ENCODE data around the gene ATRNL1.

DNA sequence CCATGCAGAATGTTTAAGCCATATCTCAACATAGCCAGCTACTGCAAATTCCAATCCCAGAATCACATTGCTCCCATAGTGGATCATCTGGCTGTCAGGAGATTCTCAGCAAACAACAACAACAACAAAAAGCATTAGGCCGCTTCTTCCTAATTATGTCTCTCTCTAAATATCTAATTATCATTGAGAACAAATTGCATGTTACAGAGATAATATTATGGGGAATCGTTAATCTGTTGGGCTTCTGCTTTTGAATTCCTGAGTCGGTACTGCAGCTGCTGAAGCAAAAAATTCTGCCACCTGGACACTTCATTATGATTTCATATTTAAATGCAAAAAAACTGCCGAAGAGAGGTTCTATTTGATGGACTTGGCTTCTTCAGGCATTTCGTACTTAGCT is 791.2 kb downstream of the ATRNL1 start:
- TF ChIP-seq, protein P1, sequence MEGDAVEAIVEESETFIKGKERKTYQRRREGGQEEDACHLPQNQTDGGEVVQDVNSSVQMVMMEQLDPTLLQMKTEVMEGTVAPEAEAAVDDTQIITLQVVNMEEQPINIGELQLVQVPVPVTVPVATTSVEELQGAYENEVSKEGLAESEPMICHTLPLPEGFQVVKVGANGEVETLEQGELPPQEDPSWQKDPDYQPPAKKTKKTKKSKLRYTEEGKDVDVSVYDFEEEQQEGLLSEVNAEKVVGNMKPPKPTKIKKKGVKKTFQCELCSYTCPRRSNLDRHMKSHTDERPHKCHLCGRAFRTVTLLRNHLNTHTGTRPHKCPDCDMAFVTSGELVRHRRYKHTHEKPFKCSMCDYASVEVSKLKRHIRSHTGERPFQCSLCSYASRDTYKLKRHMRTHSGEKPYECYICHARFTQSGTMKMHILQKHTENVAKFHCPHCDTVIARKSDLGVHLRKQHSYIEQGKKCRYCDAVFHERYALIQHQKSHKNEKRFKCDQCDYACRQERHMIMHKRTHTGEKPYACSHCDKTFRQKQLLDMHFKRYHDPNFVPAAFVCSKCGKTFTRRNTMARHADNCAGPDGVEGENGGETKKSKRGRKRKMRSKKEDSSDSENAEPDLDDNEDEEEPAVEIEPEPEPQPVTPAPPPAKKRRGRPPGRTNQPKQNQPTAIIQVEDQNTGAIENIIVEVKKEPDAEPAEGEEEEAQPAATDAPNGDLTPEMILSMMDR (IDR thresholded peaks at IDR 0.05) = no peak
- TF ChIP-seq POLR2A (IDR thresholded peaks at IDR 0.05) = no peak
- no peak for TF ChIP-seq POLR2AphosphoS5 (IDR thresholded peaks at IDR 0.05)

Data from prostate gland (tissue), 2 donors.